ENCODE data around the gene AATF.

AATF gene

GRCh38 chr17:37041932-37042331, 93.2 kb downstream of the AATF start:
- DNase-seq (ENCODE audit: low read depth in 4 of 4, low spot score in 1 of 4), result no peak

DNA sequence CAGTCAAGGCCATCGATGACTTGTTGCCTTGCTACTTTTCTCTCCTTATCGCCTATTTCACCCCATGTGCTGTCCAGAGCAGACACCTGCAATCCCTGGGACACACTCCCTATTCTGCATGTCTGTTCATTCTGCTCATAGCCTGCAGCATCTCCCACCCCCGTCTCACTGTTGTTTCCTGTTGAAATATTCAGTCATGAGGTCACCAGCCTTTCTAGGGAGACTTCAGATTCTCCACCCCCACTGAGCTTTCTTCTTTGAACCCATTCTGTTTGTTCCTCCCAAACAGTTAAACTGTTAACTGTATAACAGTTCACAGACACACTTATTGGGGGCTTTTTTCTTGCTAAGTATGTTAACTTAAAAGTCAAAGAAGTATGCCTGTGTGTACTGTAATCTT, 94.4 kb downstream of the AATF start:
- no peak for DNase-seq (ENCODE audit: low read depth in 4 of 4, low spot score in 1 of 4)

GRCh38 chr17:37045351-37045922, 96.7 kb downstream of the AATF start:
- DNase-seq (ENCODE audit: low read depth in 4 of 4, low spot score in 1 of 4), result no peak

- peak; percentile 32 to 76 (median 59) for DNase-seq (ENCODE audit: low read depth in 4 of 4, low spot score in 1 of 4)
These were observed 98.9 kb downstream of the AATF start for GRCh38 chr17:37047631-37048104.

- no peak for DNase-seq (ENCODE audit: low read depth in 4 of 4, low spot score in 1 of 4)
These were observed 100.1 kb downstream of the AATF start for GRCh38 chr17:37048811-37049210.

DNA sequence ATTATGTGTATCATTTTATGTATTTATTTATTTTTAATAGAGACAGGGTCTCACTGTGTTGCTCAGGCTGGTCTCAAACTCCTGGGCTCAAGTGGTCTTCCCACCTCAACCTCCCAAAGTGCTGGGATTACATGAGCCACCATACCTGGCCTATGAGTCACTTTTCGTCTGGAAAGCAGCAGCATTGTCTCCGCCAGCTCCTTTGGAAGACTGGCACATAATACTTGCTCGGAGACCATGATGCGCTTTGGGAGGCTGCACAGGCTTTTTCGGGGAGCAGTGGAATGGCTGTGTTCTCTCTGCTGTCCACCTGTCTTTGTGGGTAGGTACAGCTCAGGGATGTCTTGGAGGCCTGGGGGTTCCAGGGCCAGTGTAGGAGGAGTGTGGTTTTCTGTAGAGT, 102.2 kb downstream of the AATF start:
- DNase-seq (ENCODE audit: low read depth in 4 of 4, low spot score in 1 of 4), result no peak

DNA sequence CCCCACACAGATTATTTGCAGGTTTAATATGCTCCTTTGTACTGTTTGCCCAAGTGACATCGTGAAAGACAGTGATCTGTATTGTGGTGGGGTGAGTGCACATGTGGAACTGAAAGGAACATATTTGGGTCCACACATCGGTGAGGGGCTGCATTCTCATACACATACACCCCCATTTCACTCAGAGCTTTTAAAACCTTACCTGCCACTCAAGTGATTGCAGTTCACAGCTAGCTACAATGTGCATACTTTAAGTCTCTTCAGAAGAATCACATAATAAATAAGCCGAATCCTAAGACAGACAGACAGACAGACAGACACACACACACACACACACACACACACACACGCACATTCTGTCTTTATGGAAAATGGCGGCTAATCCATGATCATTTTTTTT, 102.6 kb downstream of the AATF start:
- no peak for DNase-seq (ENCODE audit: low read depth in 4 of 4, low spot score in 1 of 4)

GRCh38 chr17:37051833-37052232, 103.1 kb downstream of the AATF start:
- DNase-seq (ENCODE audit: low read depth in 4 of 4, low spot score in 1 of 4), result no peak

DNA sequence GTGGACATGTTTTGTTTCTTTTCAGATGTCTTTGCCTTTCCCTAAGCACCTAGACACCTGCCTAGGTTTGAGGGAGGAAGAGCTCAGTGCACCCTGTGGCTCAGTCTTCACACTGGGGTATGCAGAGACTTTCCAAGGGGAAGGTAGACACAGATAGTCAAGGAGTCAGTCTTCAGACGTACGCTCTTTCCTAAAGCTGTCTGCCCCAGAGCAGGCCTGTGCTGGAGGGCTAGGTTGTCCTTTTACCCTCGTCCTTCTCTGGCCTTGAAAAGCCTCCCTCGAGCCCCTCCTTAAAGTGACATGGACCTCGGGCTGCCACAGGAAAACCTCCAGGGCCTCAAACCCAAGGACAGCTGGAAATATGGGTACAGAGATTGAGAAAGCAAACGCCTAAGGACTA, 103.7 kb downstream of the AATF start:
- no peak for DNase-seq (ENCODE audit: low read depth in 4 of 4, low spot score in 1 of 4)

DNA sequence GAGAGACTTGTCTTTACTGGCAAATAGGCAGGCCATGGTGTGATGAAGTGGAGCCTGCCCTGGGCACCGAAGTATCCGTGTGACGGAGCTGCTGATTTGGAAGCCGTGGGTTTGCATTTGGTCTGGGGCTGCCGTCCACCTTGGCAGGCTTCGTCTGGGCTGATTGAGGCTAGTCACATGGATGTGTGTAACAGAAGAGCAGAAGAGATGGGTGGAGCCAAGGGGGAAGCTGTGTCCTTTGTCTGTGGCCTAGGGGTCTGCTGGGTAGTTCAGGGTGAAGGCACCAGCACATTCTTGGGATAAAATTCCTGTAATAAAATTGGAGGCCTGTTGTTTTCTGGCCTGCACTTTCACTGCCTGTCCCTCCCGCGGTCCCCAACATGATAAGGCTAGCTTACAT, 106.1 kb downstream of the AATF start:
- DNase-seq (ENCODE audit: low read depth in 4 of 4, low spot score in 1 of 4), result no peak

DNA sequence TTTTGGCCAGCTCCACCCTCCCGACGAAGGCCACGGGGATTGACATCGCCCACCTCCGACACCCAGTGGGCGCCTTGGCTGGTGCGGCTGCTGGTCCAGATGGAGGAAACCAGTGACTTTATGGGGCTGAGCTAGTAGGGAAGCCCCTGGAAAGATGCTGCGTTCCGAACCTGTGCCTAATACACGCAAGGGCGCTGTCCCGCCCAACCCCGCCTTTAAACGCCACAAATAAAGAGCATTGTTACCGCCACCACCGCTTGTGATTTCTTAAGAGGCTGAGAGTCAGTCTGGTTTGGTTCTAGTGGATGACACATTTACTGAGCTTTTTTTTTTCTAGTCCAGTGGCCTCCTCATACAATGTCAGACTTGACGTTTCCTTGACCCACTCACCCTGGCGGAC, 107.9 kb downstream of the AATF start:
- no peak for DNase-seq (ENCODE audit: low read depth in 4 of 4, low spot score in 1 of 4)

- no peak for DNase-seq (ENCODE audit: low read depth in 4 of 4, low spot score in 1 of 4)
These were observed 110.7 kb downstream of the AATF start for GRCh38 chr17:37059493-37059892.

GRCh38 chr17:37060094-37060493, 111.3 kb downstream of the AATF start:
- no peak for DNase-seq (ENCODE audit: low read depth in 4 of 4, low spot score in 1 of 4)

GRCh38 chr17:37060928-37061327, 112.2 kb downstream of the AATF start:
- no peak for DNase-seq (ENCODE audit: low read depth in 4 of 4, low spot score in 1 of 4)

- no peak for DNase-seq (ENCODE audit: low read depth in 4 of 4, low spot score in 1 of 4)
These were observed 113.3 kb downstream of the AATF start for GRCh38 chr17:37062021-37062420.

- DNase-seq (ENCODE audit: low read depth in 4 of 4, low spot score in 1 of 4), result no peak
These were observed 115.5 kb downstream of the AATF start for GRCh38 chr17:37064206-37064605.

DNA sequence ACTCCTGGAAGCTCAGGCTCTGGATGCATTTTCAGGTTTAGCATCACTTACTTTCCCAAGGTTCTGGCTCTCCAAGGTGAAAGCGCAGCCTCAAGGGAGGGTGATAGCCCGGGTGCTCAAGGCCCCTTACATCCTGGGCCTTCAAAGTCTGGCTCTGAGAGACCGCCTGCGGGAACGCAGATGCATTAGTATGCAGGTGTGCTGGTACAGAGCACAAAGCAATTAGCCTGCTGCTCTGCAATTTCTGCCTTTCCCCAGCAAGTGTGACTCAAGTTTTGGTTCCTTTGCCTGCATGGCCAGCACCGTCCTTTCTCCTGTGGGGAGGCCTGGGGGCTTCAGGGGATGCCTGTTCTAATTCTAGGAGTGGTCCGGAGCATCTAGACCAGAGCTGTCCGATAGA, 116.2 kb downstream of the AATF start:
- DNase-seq (ENCODE audit: low read depth in 4 of 4, low spot score in 1 of 4), result no peak

DNA sequence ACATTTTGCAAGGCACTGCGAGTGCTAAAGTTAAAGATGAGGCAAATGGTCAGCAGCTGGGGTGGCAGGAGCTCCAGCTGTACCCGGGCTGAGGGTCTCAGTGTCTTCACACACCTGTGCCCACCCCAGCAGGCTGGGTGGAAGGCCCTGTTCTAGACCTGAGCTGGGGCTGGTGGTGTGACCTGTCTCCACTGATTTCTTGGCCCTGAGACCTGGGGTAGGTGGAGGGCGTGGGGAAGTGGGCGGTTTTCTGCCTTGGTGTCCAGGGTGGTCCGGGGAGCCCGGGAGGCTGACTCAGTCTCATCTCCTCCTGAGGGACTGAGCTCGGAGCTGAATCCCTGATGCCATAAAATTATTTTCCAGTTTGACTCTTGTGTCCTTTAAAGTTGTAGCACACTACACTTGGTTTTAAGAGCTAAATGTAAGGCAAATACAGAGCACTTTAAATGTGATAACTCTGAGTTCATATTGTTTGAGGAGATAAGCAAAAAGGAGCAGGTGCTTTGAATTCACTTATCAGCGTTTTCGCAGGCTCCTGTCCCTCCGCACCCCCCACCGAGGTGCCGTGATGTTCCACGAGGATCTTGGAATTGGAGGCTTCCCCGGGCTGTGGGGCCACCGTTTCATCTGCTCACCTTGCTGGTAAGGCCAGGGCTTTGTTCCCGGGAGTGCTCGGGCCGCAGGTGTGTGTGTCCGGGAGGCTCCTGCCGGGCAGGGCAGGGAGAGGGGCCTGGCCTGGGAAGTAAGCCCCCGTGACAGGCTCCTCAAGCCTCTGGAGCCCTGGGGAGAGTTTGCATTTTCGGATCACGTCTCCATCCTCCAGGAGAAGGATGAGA, 117.0 kb downstream of the AATF start:
- DNase-seq (ENCODE audit: low read depth in 4 of 4, low spot score in 1 of 4), result no peak

GRCh38 chr17:37066322-37067255, 117.8 kb downstream of the AATF start:
- DNase-seq (ENCODE audit: low read depth in 4 of 4, low spot score in 1 of 4), result no peak

GRCh38 chr17:37067555-37068111, 118.9 kb downstream of the AATF start:
- no peak for DNase-seq (ENCODE audit: low read depth in 4 of 4, low spot score in 1 of 4)

GRCh38 chr17:37068266-37068665, 119.5 kb downstream of the AATF start:
- DNase-seq (ENCODE audit: low read depth in 4 of 4, low spot score in 1 of 4), result no peak

All from stimulated activated CD4-positive, alpha-beta T cell treated with anti-CD3 and anti-CD28 coated beads, Interleukin-1b, Interleukin-23, amount 100 ng/mL, for 24 hours (primary cell).